Femur (tissue), 1 donor: ENCODE measurements around the gene SP100.
A peak's percentile ranks its signal among the peaks of the same experiment; 100 is the strongest.
"Not testable (repeated sequence)": the region's sequence is repeated elsewhere in the genome, so short reads cannot be mapped to it uniquely, and the experiment has no call there.

ENCODE experiments used
- DNase-seq: peaks from one replicate; pipeline ENCODE4 v3.0.0-alpha.2; 2017

Gene SP100

DNA sequence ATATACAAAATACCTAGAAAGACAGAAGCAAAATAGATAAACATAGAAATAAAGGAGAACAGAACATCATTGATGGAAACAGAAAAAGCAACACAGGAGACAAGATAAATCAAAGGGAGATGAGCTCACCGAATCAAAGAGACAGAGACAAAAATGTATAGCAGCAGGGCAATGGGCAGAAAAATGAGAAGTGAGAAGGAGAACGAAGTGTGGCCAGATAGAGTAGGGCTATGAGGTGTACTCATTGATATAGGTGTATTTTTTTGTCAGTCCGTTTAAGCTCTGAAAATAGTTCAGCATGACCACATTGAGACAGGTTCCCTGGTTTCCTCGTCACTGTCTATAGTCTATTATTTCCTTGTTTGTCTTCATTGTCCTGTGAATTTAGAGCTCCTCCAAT is 55.1 kb downstream of the SP100 start:
- no peak for DNase-seq

DNA sequence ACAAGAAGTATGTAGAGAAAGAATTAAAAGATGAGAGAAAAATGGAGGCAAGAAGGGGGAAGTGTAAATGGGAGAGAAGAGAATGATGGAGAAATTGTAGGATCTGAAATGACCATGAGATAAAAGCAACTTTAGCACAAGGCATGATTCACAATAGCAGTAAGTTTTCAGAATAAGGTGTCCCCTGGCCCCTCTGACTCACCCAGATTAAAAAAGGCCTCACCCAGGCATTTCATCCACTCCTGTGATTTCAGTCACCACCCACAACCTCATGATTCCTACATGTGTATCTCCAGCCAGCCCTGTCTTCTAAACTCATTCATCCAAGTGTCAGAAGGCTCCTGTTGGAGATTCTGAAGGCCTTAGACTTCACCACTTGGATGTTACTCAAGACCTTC is 56.6 kb downstream of the SP100 start:
- no peak for DNase-seq

DNA sequence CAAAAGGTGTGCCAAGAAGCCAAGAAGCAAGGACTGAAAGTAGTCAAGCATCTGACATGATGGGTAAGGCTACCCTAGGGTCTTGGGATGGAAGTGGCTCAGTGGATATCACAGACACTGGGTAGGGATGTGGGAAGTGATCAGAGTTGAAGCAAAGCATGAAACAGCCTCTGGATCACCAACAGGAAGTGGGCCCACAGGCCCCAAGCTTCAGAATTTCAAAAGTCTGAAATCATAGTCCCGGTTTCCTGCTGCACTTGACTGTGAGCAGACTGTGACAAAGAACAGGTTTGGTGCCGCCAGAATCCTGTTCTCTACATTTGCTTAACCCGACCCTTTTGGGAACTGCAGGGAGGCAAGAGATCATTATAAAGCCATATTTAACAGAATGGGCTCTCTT is 57.4 kb downstream of the SP100 start:
- DNase-seq, result no peak

DNA sequence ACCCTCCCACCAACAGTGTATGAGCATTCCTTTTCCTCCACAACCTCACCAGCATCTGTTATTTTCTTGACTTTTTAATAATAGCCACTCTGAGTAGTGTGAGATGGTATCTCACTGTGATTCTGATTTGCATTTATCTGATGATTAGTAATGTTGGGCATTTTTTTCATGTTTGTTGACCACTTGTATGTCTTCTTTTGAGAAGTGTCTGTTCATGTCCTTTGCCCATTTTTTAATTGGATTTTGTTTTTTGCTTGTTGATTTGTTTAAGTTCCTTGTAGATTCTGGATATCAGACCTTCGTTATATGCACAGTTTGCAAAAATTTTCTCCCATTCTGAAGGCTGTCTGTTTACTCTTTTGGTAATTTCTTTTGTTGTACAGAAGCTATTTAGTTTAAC is 59.1 kb downstream of the SP100 start:
- DNase-seq, result no peak

DNA sequence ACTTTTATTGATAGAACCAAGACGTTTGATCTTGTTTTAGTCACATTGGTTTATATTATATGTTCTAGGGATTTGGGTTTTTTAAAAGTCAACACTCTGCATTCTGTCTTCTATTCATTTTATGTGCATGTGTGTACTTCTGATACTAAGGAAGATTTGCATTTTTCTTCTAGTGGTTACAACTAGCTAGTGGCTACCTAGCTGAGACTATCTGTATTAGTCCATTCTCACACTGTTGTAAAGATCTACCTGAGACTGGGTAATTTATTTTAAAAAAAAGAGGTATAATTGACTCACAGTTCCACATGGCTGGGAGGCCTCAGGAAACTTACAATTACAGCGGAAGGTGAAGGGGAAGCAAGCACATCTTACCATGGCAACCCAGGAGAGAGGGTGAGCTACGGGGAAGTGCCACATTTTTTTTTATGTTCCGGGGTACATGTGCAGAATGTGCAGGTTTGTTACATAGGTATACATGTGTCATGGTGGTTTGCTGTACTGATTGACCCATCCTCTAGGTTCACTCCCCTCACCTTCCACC is 69.9 kb downstream of the SP100 start:
- no peak for DNase-seq

DNA sequence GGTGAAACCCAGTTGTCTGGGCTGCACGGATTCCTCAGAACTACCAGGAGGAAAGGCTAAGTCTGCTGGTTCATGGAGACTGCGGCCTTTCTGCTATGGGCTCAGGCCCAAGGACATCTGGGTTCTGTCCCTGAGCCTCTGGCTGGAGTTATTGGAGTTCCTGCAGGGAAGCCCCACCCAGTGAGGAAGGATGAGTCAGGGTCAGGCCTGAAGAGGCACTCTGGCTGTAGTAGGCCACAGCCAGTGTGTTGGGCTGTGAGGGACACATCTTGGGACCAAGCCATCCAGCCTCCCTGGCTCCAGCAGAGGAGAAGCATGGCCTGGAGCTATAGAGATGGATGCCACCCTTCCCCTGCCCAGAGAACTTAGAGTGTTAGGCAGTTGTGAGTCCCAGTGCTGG is 75.2 kb downstream of the SP100 start:
- DNase-seq, result not testable (repeated sequence)

DNA sequence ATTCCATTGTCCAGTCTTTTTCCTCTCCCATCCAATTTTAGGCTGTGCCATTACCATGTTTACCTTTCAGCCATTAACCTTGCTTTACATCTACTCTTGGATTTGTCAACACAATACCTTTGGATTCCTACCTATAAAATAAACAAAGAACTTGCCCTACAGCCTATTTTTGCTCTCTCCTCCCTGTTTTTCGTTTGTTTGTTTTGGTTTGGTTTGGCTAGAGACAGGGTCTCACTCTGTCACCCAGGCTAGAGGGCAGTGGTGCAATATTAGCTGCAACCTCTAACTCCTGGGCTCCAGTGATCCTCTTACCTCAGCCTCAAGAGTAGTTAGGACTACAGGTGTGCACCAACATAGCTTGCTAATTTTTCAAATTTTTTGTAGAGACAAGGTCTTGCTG is 76.1 kb downstream of the SP100 start:
- no peak for DNase-seq

DNA sequence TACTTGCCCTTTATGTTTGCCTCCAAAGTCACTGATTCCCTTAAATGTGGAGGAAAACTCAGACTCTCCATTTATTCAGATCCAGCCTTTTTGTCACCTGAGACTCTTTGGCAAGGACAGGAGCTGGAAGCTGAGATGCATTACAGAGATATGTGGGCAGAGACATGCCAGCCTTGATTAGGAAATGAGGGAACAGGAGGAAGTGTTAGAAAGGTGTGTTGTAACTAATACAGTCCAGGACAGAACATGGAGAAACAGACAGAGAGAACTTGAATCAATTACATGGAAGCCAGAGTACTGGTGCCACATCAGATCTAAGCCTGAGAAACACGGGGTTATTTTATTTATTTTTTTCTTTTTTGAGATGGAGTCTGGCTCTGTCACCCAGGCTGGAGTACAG is 79.0 kb downstream of the SP100 start:
- no peak for DNase-seq

DNA sequence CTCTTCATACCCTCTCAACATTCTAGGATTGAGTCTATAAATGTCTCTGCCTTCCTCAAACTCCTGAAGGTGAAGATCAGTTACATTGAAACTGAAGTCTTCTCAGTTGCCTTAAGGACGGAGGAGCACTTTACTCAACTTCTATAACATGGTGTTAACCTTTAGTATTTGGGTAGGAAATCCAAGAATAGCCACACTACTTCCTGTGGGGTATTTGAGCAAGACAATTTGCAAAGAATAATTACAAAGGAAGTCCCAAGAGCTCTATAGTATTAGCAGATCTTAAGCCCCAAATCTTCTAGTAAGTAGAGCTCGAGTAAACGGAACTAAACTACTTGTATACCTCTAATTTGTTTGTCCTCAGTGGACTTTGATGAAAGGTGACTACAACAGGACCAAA is 80.9 kb downstream of the SP100 start:
- no peak for DNase-seq

DNA sequence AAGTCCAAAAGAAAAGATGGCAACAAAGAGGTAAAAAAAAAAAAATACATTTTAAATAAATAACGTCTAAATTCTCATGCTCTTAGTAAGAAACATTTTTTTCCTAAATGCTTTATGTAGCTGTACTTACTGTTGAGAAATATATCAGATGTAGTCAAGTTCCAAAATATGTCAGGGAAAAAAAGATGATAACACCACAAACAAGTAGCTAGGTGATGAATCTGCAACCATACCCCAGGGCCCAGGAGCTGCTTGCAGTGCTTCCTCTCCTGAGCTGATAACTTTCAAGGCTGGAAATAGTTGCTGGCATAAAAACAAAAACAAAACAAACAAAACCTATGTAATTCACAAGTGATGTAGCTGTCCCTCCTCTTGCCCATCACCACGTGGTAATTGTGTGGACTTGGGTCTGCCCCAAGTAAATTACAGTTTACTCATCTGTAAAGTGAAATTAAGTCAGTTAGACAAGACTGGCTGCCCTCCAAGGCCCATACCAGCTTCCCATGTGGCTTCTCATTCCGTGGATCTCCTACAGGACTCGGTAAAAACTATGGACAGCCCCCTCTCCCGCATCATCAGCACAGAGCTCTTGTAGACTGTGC is 82.6 kb downstream of the SP100 start:
- DNase-seq, result peak; percentile 29

DNA sequence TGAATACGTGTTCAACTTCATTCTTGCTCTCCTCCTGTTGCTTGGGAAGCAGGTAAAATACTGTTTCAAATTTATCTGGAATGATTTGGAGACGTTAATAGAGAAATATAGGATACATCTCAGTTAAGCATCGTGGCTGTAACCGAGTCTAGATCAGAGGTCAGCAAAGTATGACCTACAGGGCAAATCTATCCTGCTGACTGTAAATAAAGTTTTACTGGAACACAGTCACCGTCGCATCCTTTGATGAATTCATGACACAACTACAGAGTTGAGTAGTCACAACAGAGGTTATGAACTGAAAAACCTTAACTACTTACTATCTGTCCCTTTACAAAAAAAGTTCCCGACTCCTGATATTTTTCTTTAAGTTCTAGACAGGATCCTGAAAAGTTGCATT is 86.6 kb downstream of the SP100 start:
- no peak for DNase-seq

DNA sequence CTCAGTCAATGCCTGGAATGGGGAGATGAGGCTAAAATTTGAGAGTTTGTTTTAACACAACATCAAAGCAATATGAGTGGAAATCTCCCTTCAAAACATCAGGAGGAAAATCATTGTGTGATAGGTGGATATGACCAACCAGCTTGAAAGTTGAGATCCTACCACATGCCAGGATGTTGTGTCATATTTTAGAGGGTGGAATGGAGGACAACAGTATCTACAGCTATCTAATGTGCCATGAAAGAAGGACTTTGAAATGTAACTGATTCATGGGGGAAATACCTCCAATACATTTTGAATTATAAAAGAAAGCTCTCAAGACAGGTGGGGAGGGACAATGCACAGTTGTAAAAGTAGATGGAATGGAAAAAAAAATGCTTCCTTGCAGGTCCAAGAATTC is 87.8 kb downstream of the SP100 start:
- no peak for DNase-seq

DNA sequence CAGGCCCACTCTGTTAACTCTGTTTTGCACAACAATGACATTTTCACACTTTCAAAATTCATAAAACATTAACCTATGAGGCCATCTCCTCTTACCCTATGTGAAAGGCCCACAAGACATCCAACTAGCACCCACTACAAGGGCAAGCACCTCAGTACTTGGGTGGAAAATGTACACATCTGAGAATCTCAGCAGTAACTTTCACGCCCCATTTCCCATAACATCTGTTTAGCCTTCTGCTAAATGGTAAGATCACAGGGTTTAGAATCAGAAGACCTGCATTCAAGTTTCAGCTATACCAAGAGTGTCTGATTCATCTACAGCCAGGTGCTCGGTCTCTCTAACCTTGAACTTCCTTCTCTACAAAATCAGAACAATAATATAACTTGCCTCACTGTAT is 89.2 kb downstream of the SP100 start:
- no peak for DNase-seq

DNA sequence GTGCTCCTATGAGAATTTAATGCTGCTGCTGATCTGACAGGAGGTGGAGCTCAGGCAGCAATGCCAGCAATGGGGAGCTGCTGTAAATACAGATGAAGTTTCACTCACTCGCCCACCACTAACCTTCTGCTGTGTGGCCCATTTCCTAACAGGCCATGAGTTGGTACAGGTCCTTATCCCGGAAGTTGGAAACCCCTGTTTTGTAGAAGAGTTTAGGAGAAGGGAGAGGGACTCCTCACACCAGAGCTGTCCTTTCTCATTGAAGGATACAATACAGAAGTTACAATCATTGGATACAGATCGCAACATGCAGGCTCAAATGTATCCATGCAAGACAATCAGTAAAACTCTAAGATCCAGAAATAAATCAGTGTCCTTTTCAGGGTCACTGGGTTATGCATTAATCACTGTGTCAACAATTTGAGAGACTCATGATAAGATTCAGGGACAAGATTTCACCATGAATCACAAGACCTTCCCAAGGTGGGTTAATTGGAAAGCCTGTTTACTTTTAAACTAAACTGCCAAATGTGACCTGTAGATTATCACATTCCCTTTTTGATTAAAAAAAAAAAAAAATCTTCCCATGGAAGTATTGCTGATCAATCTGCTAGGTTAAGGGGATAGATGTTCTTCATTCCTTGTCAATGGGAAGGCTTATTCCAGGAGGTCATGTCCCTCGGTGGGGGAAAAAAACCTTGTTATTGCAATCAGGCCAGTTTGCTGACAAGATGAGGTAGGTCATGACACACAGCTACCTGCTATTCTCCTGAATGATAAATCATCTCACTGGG is 97.2 kb downstream of the SP100 start:
- DNase-seq, result no peak

DNA sequence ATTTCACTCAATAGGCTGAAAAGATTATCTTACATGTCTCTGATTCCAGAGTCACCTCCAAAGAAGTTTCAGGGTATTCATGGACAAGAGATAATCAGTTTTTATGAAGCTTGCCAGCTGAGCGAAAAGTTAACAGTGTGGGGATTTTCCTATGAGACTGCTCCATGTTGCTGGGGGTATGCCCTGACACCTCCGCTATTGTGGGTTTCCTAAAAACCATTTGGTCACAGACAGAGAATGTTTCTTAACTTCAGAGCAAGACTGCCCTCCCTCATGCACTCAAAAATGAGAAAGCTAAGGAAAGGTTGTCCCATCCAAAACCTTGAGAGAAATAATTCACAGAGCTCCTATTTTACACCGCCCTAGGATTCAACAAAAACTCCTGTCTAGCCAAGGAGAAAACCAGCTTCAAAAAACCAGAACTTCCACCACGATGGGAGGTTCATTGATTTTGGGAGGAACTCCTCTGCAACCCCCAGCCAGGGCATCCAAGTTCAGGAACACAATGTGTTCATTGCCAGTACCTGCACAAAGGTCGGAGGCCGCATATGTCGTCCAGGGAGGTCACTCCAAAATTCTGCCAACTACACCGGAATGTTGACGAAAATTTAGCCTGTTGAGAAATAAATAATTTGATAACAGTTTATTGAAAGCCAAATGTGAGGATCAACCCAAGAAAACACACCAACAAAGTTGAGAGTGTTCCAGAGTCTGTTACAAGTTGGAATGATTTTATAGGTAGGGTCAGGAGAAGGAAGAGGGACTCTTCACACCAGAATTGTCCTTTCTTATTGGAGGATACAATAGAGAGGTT is 104.3 kb downstream of the SP100 start:
- DNase-seq, result no peak

DNA sequence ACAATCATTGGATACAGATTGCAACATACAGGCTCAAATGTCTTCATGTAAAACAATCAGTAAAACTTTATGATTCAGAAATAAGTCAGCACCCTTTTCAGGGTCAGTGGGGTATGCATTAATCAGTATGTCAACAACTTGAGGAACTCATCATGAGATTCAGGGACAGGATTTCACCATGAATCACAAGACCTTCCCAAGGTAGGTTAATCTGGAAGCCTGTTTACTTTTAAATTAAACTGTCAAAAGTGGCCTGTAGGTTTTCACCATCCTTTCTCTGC is 104.8 kb downstream of the SP100 start:
- DNase-seq, result no peak

DNA sequence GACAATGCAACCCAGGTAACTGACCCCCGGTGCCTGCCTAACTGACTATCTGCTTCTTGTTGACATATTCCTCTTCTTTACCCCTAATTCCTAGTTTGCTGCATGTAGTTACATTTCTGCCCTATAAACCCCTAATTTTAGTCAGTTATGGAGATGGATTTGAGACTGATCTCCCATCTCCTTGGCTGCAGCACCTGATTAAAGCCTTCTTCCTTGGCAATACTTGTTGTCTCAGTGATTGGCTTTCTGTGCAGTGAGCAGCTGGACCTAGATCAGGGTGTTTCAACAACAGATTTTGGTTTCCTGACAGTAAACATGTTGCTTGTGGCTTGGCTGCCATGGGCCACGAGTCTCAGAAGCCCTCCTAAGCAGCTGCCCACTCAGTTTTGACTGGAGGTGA is 105.4 kb downstream of the SP100 start:
- no peak for DNase-seq

DNA sequence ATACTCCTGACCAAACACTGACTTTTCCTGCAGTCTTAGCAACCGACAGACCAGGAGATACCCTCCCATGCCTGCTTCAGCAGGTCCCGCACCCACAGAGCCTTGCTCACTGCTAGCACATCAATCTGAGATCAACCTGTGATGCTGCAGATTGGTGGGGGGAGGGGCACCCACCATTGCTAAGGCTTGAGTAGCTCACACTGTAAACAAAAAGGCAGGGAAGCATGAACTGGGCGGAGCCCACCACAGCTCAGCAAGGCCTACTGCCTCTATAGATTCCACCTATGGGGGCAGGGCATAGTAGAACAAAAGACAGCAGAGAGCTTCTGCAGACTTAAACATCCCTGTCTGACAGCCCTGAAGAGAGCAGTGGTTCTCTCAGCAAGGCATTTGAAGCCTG is 109.7 kb downstream of the SP100 start:
- DNase-seq, result no peak

DNA sequence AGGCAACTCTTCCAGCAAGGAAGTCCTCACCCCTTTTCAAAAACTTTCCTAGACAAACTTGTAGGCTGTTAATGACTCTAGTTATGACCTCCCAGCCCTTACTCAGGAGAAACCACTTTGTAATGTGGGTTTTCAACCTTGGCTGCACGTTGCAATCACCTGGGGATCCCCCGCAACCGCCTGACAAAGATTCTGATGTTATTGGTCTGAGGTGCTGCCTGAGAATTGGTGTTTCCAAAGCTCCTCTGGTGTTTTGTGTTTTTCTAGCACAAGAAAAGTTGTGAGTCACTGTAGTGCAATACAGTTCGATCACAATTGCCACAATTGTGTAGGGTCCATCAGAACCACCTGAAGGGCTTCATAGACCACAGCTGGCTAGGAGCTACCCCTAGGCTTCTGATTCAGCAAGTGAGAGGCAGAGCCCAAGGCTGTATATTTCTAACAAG is 121.6 kb downstream of the SP100 start:
- no peak for DNase-seq

DNA sequence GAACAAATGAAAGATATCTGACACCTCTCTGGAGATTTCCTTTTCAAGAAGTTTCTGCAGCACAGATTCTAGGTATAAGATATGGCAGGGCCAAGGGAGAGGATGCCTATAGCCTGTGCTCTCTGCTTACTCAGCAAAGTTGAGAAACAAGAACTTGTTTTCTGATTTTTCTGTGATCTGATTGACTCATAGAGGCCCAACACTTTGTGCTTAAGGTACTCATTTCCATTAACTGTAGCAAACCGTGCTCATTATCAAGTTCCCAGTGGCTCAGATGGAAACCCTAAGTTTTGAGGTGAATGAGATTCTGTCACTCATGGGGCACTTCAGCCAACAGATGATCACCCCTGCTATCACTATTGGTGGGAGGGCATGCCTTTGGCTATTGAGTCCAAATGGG is 124.3 kb downstream of the SP100 start:
- no peak for DNase-seq

DNA sequence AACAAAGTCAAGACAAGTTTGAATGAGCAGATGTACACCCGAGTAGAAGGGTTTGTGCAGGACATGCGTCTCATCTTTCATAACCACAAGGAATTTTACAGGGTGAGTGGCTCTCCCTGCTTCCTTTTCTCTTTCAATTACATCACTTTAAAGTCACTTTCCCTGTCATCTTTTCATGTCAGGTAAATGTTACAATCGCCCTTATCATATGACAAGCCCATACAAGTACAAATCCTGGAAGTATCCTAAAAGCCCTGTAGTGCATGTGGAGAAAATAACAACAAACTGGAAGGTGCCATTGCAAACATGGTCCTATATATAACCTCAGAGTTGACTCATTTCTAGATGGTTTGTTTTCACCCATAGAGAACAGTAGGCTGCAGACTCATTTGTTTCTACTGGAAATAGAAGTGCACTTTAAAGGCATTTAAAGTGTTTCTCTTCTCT is 126.0 kb downstream of the SP100 start:
- DNase-seq, result no peak

DNA sequence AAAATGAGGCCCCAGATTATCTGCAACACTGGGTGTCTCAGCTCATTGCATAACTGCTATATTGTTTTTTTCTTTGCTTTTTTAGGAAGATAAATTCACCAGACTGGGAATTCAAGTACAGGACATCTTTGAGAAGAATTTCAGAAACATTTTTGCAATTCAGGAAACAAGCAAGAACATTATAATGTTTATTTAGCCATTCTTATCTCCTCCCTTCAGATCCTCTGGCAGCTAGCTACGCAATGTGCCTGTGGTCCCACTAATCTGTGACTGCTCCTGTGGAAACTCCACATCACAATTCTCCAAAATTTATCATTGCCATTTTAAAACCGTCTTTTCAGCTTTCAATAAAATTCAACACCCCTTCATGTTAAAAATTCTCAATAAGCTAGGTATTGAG is 126.8 kb downstream of the SP100 start:
- DNase-seq, result no peak

DNA sequence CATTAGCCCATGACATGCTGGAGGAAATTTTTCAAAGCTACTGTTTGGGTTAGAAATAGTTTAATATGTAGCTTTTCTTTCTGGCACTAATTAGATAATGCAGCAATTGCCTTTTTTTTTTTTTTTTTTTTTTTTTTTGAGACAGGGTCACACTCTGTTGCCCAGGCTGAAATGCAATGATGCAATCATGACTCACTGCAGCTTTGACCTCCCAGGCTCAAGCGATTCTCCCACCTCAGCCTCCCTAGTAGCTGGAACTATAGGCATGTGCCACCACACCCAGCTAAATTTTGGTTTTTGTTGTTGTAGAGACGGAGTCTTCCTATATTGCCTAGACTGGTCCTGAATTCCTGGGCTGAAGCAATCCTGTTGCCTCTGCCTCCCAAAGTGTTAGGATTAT is 136.2 kb downstream of the SP100 start:
- DNase-seq, result no peak

DNA sequence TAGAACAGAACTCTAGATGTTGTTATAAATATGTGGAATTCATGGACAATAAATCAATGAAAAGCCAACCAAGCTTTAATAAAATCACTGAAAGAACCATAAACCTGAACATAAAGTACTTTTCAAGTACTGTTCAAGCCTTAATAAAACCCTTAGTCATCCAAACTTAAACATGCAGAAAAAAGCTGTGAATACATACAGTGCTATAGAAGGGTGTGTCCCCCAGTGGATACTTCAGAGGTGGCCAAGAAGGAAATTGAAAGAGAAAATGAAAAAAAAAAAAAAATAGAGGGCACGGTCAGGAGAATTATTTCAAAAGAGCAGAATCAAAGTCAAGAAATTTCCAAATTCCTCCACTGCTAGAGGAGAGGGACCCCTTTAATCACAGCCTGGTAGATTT is 141.1 kb downstream of the SP100 start:
- DNase-seq, result no peak
